ENCODE measurements around the gene CLK3.

The CLK3 gene

GRCh38 chr15:74667975-74668374, 52.3 kb downstream of the CLK3 start:
- Histone ChIP-seq H3K36me3 (ENCODE audit: control insufficient read depth in 1 of 2, insufficient read depth in 2 of 2, low read depth in 1 of 2, low read length in 2 of 2) (peaks cover 14 to 38% of the 10 kb centered on the region in 2 experiments), H3K9me3 (ENCODE audit: control insufficient read depth, low read length) (no peaks in the 10 kb centered on the region), H2BK15ac (ENCODE audit: low read depth, poor library complexity, severe bottlenecking) (no peak overlapping the region), H3K4ac (ENCODE audit: low read depth in 1 of 2, low read length in 2 of 2) (no peak overlapping the region), H3K27me3 (ENCODE audit: control insufficient read depth in 1 of 2, insufficient read depth in 1 of 2, low read length in 2 of 2) (no peaks in the 10 kb centered on the region), H3K4me3 (ENCODE audit: insufficient read depth in 1 of 2, low read depth in 1 of 2, low read length in 2 of 2) (no peak overlapping the region), H2AFZ (ENCODE audit: low read depth, low read length) (no peak overlapping the region), H3K18ac (ENCODE audit: low read depth in 1 of 2, low read length in 2 of 2) (no peak overlapping the region), H3K79me1 (replicated peaks; ENCODE audit: low read length, poor library complexity, severe bottlenecking) (peaks cover 19% of the 10 kb centered on the region), H2AK5ac (ENCODE audit: low read length, severe bottlenecking) (no peak overlapping the region), H3K27ac (ENCODE audit: low read length, poor library complexity, severe bottlenecking) (no peak overlapping the region), H3K4me1 (ENCODE audit: control insufficient read depth, insufficient read depth, low read depth, low read length) (peaks cover 3% of the 10 kb centered on the region), H3K14ac (ENCODE audit: low read length in 2 of 2) (no peak overlapping the region), H3K4me2 (ENCODE audit: low read length, poor library complexity, severe bottlenecking) (no peak overlapping the region), H2BK120ac (ENCODE audit: low read depth, low read length) (no peak overlapping the region), H3K23ac (ENCODE audit: low read length in 2 of 2) (no peak overlapping the region), H4K91ac (ENCODE audit: low read length) (no peak overlapping the region), H2BK5ac (ENCODE audit: low read depth, low read length, poor library complexity, severe bottlenecking) (no peak overlapping the region), H3K9ac (ENCODE audit: low read length) (no peak overlapping the region), H2BK12ac (ENCODE audit: low read length in 2 of 2) (no peak overlapping the region), H4K8ac (ENCODE audit: low read length) (no peak overlapping the region)
- DNase-seq, result no peak
- WGBS, result 100% methylated on average over 1 of the region's 1 CpG

GRCh38 chr15:74669627-74670026, 54.0 kb downstream of the CLK3 start:
- no CpG with 5 or more reads among the region's 4 CpGs for WGBS
- Histone ChIP-seq H3K9me3 (ENCODE audit: control insufficient read depth, low read length) (no peaks in the 10 kb centered on the region), H4K91ac (ENCODE audit: low read length) (no peak overlapping the region), H2BK120ac (ENCODE audit: low read depth, low read length) (no peak overlapping the region), H3K79me1 (replicated peaks; ENCODE audit: low read length, poor library complexity, severe bottlenecking) (peaks cover 21% of the 10 kb centered on the region), H3K36me3 (ENCODE audit: control insufficient read depth in 1 of 2, insufficient read depth in 2 of 2, low read depth in 1 of 2, low read length in 2 of 2) (peaks cover 19 to 48% of the 10 kb centered on the region in 2 experiments), H4K8ac (ENCODE audit: low read length) (no peak overlapping the region), H2BK5ac (ENCODE audit: low read depth, low read length, poor library complexity, severe bottlenecking) (no peak overlapping the region), H2BK12ac (ENCODE audit: low read length in 2 of 2) (no peak overlapping the region), H2AK5ac (ENCODE audit: low read length, severe bottlenecking) (no peak overlapping the region), H2BK15ac (ENCODE audit: low read depth, poor library complexity, severe bottlenecking) (no peak overlapping the region), H3K27me3 (ENCODE audit: control insufficient read depth in 1 of 2, insufficient read depth in 1 of 2, low read length in 2 of 2) (no peaks in the 10 kb centered on the region), H3K9ac (ENCODE audit: low read length) (no peak overlapping the region), H3K4me2 (ENCODE audit: low read length, poor library complexity, severe bottlenecking) (no peak overlapping the region), H2AFZ (ENCODE audit: low read depth, low read length) (no peak overlapping the region), H3K18ac (ENCODE audit: low read depth in 1 of 2, low read length in 2 of 2) (no peak overlapping the region), H3K23ac (ENCODE audit: low read length in 2 of 2) (no peak overlapping the region), H3K4ac (ENCODE audit: low read depth in 1 of 2, low read length in 2 of 2) (no peak overlapping the region), H3K27ac (ENCODE audit: low read length, poor library complexity, severe bottlenecking) (no peak overlapping the region), H3K4me1 (ENCODE audit: control insufficient read depth, insufficient read depth, low read depth, low read length) (no peaks in the 10 kb centered on the region), H3K4me3 (ENCODE audit: insufficient read depth in 1 of 2, low read depth in 1 of 2, low read length in 2 of 2) (no peak overlapping the region), H3K14ac (ENCODE audit: low read length in 2 of 2) (no peak overlapping the region)
- DNase-seq, result no peak

GRCh38 chr15:74674161-74674560, 58.5 kb downstream of the CLK3 start:
- DNase-seq, result no peak
- H3K27ac ChIP-seq (ENCODE audit: low read length, poor library complexity, severe bottlenecking), result no peak overlapping the region
- H2BK120ac ChIP-seq (ENCODE audit: low read depth, low read length), result no peak overlapping the region
- H4K91ac ChIP-seq (ENCODE audit: low read length), result no peak overlapping the region
- H3K9ac ChIP-seq (ENCODE audit: low read length), result no peak overlapping the region
- H3K14ac ChIP-seq (ENCODE audit: low read length in 2 of 2), result no peak overlapping the region
- no peaks in the 10 kb centered on the region for H3K27me3 ChIP-seq (ENCODE audit: control insufficient read depth in 1 of 2, insufficient read depth in 1 of 2, low read length in 2 of 2)
- WGBS, result 99% methylated on average over 3 of the region's 3 CpGs
- H3K4me2 ChIP-seq (ENCODE audit: low read length, poor library complexity, severe bottlenecking), result no peak overlapping the region
- peaks cover 25% of the 10 kb centered on the region for H3K79me1 ChIP-seq (replicated peaks; ENCODE audit: low read length, poor library complexity, severe bottlenecking)
- no peak overlapping the region for H3K4me3 ChIP-seq (ENCODE audit: insufficient read depth in 1 of 2, low read depth in 1 of 2, low read length in 2 of 2)
- H3K4me1 ChIP-seq (ENCODE audit: control insufficient read depth, insufficient read depth, low read depth, low read length), result no peaks in the 10 kb centered on the region
- H3K36me3 ChIP-seq (ENCODE audit: control insufficient read depth in 1 of 2, insufficient read depth in 2 of 2, low read depth in 1 of 2, low read length in 2 of 2), result peaks cover 19 to 40% of the 10 kb centered on the region in 2 experiments
- no peak overlapping the region for H2AK5ac ChIP-seq (ENCODE audit: low read length, severe bottlenecking)
- no peak overlapping the region for H2BK5ac ChIP-seq (ENCODE audit: low read depth, low read length, poor library complexity, severe bottlenecking)
- H2BK15ac ChIP-seq (ENCODE audit: low read depth, poor library complexity, severe bottlenecking), result no peak overlapping the region
- H2AFZ ChIP-seq (ENCODE audit: low read depth, low read length), result no peak overlapping the region
- H3K18ac ChIP-seq (ENCODE audit: low read depth in 1 of 2, low read length in 2 of 2), result no peak overlapping the region
- no peaks in the 10 kb centered on the region for H3K9me3 ChIP-seq (ENCODE audit: control insufficient read depth, low read length)
- no peak overlapping the region for H3K4ac ChIP-seq (ENCODE audit: low read depth in 1 of 2, low read length in 2 of 2)
- H3K23ac ChIP-seq (ENCODE audit: low read length in 2 of 2), result no peak overlapping the region
- H4K8ac ChIP-seq (ENCODE audit: low read length), result no peak overlapping the region
- H2BK12ac ChIP-seq (ENCODE audit: low read length in 2 of 2), result no peak overlapping the region

- H2BK5ac ChIP-seq (ENCODE audit: low read depth, low read length, poor library complexity, severe bottlenecking), result no peak overlapping the region
- 96% methylated on average over 4 of the region's 7 CpGs for WGBS
Observed at GRCh38 chr15:74676801-74677200, 61.2 kb downstream of the CLK3 start.

More at GRCh38 chr15:74676801-74677200, 61.2 kb downstream of the CLK3 start:
- H3K23ac ChIP-seq (ENCODE audit: low read length in 2 of 2), result no peak overlapping the region
- H3K9ac ChIP-seq (ENCODE audit: low read length), result no peak overlapping the region
- no peaks in the 10 kb centered on the region for H3K4me1 ChIP-seq (ENCODE audit: control insufficient read depth, insufficient read depth, low read depth, low read length)
- H3K9me3 ChIP-seq (ENCODE audit: control insufficient read depth, low read length), result no peaks in the 10 kb centered on the region
- no peak overlapping the region for H4K8ac ChIP-seq (ENCODE audit: low read length)
- no peaks in the 10 kb centered on the region for H3K27me3 ChIP-seq (ENCODE audit: control insufficient read depth in 1 of 2, insufficient read depth in 1 of 2, low read length in 2 of 2)
- no peak overlapping the region for H3K4ac ChIP-seq (ENCODE audit: low read depth in 1 of 2, low read length in 2 of 2)
- H2BK120ac ChIP-seq (ENCODE audit: low read depth, low read length), result no peak overlapping the region
- no peak overlapping the region for H4K91ac ChIP-seq (ENCODE audit: low read length)
- H2BK15ac ChIP-seq (ENCODE audit: low read depth, poor library complexity, severe bottlenecking), result no peak overlapping the region
- no peak overlapping the region for H3K14ac ChIP-seq (ENCODE audit: low read length in 2 of 2)
- no peak overlapping the region for H3K18ac ChIP-seq (ENCODE audit: low read depth in 1 of 2, low read length in 2 of 2)
- no peak overlapping the region for H3K27ac ChIP-seq (ENCODE audit: low read length, poor library complexity, severe bottlenecking)
- peaks cover 21% of the 10 kb centered on the region for H3K79me1 ChIP-seq (replicated peaks; ENCODE audit: low read length, poor library complexity, severe bottlenecking)
- peaks cover 13 to 23% of the 10 kb centered on the region in 2 experiments for H3K36me3 ChIP-seq (ENCODE audit: control insufficient read depth in 1 of 2, insufficient read depth in 2 of 2, low read depth in 1 of 2, low read length in 2 of 2)
- H3K4me3 ChIP-seq (ENCODE audit: insufficient read depth in 1 of 2, low read depth in 1 of 2, low read length in 2 of 2), result no peak overlapping the region
- H2AFZ ChIP-seq (ENCODE audit: low read depth, low read length), result no peak overlapping the region
- H3K4me2 ChIP-seq (ENCODE audit: low read length, poor library complexity, severe bottlenecking), result no peak overlapping the region
- no peak overlapping the region for H2AK5ac ChIP-seq (ENCODE audit: low read length, severe bottlenecking)
- no peak for DNase-seq
- H2BK12ac ChIP-seq (ENCODE audit: low read length in 2 of 2), result no peak overlapping the region
